Type B pancreatic cell (in vitro differentiated cells): ENCODE measurements around the gene SLK. TPM values are rescaled to one million over a fixed set of nuclear protein-coding genes. Genes with fewer than 3 reads are reported as not detected.

Experiments
- DNase-seq: peaks from one replicate; pipeline ENCODE4 v3.0.0; 2021; ENCODE audit warnings: mixed read lengths; ENCODE audit not compliant: unreplicated experiment; ENCODE audit errors: extremely low spot score
- H3K27ac Mint-ChIP-seq: 2 replicates; pipeline ENCODE4 v1.8.0; 2021; ENCODE audit warnings: mild to moderate bottlenecking, mixed read lengths
- H3K27me3 Mint-ChIP-seq: 2 replicates; pipeline ENCODE4 v1.8.0; 2021; ENCODE audit warnings: mixed read lengths
- H3K36me3 Mint-ChIP-seq: 2 replicates; pipeline ENCODE4 v1.8.0; 2021; ENCODE audit warnings: mixed read lengths
- H3K4me1 Mint-ChIP-seq: one replicate; pipeline ENCODE4 v1.8.0; 2021; ENCODE audit warnings: mixed read lengths; ENCODE audit not compliant: unreplicated experiment
- H3K4me3 Mint-ChIP-seq: 2 replicates; pipeline ENCODE4 v1.8.0; 2021; ENCODE audit warnings: mild to moderate bottlenecking, mixed read lengths
- H3K9me3 Mint-ChIP-seq: 2 replicates; pipeline ENCODE4 v1.8.0; 2021; ENCODE audit warnings: mixed read lengths
- total RNA-seq: library from RNA; stranded (reverse); gene quantifications from 2 replicates; pipeline ENCODE4 v1.2.1, GENCODE V29; 2021; ENCODE audit warnings: low replicate concordance
- TF ChIP-seq, protein P1 (sequence below): fragments of 200-600 bp; sonication (generic); conservative IDR thresholded peaks from 2 replicates; pipeline ENCODE4 v1.5.0; 2021; ENCODE audit warnings: antibody characterized with exemption, mild to moderate bottlenecking

Gene SLK
- total RNA-seq, 1 donor from 2014 or later = 61.6 TPM

DNA sequence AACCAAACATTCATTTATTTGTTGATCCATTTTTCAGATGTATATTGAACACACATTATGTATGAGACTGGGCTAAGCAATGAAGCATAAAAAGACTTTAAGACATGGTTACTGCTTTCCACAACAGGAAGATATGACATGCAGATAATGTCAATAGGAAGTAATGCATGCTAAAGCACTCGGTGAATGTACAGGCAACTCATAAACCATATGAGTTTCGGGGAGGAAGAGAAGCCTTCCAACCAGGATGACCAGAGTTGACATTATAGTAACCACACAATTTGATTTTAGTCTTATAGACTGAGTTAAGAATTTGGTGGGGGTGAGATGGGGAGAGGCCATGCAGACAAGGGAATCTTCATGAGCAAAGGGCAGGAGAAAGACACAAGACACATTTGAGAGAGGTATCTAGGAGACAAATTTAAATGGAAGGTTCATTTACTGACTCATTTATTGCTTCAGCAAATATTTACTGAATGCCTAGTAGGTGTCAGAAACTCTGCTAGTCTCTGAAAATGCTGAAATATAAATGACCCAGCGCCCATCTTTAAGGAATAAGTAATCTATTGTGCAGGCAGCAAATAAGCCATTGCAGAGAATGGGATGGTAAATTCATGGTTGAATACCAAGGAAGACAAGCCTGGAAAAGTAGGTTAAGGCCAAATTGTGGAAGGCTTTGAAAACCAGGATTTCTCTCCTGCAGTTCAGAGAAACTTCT is 19.0 kb upstream of the SLK start:
- peaks cover 3% of the 10 kb centered on the region for H3K27me3 Mint-ChIP-seq
- no peaks in the 10 kb centered on the region for H3K36me3 Mint-ChIP-seq
- no peak overlapping the region for H3K27ac Mint-ChIP-seq
- TF ChIP-seq, protein P1, sequence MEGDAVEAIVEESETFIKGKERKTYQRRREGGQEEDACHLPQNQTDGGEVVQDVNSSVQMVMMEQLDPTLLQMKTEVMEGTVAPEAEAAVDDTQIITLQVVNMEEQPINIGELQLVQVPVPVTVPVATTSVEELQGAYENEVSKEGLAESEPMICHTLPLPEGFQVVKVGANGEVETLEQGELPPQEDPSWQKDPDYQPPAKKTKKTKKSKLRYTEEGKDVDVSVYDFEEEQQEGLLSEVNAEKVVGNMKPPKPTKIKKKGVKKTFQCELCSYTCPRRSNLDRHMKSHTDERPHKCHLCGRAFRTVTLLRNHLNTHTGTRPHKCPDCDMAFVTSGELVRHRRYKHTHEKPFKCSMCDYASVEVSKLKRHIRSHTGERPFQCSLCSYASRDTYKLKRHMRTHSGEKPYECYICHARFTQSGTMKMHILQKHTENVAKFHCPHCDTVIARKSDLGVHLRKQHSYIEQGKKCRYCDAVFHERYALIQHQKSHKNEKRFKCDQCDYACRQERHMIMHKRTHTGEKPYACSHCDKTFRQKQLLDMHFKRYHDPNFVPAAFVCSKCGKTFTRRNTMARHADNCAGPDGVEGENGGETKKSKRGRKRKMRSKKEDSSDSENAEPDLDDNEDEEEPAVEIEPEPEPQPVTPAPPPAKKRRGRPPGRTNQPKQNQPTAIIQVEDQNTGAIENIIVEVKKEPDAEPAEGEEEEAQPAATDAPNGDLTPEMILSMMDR = no peak
- peaks cover 11% of the 10 kb centered on the region for H3K4me1 Mint-ChIP-seq
- H3K9me3 Mint-ChIP-seq = peaks cover 7% of the 10 kb centered on the region
- H3K4me3 Mint-ChIP-seq = no peak overlapping the region
- no peak for DNase-seq

DNA sequence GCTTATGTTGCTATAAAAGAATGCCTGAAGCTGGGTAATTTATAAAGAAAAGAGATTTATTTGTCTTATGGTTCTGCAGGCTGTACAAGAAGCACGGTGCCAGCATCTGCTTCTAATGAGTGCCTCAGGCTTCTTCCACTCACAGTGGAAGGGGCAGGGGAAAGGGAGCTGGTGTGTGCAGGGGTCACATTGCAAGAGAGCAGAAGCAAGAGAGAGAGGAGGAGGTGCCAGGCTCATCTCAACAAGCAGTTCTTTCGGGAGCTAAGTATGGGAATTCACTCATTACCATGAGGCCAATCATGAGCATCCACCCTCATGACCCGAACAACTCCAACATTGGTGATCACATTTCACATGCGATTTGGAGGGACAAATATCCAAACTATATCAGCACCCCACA is 17.2 kb upstream of the SLK start:
- peaks cover 3% of the 10 kb centered on the region for H3K36me3 Mint-ChIP-seq
- TF ChIP-seq, protein P1 = no peak
- peaks cover 13% of the 10 kb centered on the region for H3K9me3 Mint-ChIP-seq
- H3K27ac Mint-ChIP-seq = no peak overlapping the region
- H3K4me1 Mint-ChIP-seq = peaks cover 11% of the 10 kb centered on the region
- peaks cover 3% of the 10 kb centered on the region for H3K27me3 Mint-ChIP-seq
- DNase-seq = no peak
- H3K4me3 Mint-ChIP-seq = no peak overlapping the region

DNA sequence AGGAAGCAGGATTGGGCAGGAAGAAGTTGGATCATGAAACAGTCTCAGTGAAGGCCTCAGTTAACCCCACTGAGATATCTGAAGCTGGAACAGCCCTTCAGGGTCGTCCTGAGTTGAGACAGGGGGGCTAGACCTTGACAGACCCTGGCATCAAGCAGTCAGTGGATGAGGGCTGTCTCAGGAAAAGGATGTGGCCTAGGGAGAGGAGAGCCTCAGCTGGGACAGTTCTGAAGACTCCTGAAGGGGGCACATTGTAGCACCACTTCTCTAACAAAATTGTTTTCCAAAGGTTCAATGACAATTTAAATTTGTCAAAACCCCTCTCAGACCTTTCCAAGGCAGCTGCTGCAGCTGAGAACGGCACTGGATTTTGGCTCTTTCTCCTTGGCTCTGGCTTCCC is 15.8 kb upstream of the SLK start:
- no peak for DNase-seq
- no peak overlapping the region for H3K27ac Mint-ChIP-seq

DNA sequence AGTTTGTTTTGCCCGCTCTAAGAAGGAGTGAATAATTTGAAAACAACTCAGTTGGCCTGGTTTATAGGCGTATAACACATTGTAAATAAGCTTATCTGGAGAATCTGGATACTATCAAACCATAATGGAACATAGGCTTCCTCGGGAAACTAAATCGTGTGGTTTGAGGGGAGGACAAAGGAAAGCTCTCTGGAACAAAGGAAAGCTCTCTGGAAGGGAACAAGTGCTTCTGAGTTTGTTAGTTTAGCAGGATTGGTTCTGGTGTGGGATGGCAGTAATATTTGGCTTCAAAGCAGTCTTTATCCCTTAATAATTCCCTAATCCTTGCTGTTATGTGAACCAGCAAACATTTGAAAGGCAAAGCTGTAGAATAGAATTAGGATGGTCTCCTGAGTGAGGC is 15.0 kb upstream of the SLK start:
- Mint-ChIP-seq H3K4me1 (peaks cover 11% of the 10 kb centered on the region), H3K36me3 (peaks cover 3% of the 10 kb centered on the region), H3K27me3 (peaks cover 3% of the 10 kb centered on the region), H3K4me3 (no peak overlapping the region), H3K27ac (no peak overlapping the region), H3K9me3 (peaks cover 13% of the 10 kb centered on the region)
- DNase-seq = no peak
- TF ChIP-seq, protein P1 = no peak

More for the DNA sequence above, 15.8 kb upstream of the SLK start:
- TF ChIP-seq, protein P1 = no peak
- Mint-ChIP-seq H3K36me3 (peaks cover 3% of the 10 kb centered on the region), H3K9me3 (peaks cover 13% of the 10 kb centered on the region), H3K4me3 (no peak overlapping the region), H3K27me3 (peaks cover 3% of the 10 kb centered on the region), H3K4me1 (peaks cover 11% of the 10 kb centered on the region)

DNA sequence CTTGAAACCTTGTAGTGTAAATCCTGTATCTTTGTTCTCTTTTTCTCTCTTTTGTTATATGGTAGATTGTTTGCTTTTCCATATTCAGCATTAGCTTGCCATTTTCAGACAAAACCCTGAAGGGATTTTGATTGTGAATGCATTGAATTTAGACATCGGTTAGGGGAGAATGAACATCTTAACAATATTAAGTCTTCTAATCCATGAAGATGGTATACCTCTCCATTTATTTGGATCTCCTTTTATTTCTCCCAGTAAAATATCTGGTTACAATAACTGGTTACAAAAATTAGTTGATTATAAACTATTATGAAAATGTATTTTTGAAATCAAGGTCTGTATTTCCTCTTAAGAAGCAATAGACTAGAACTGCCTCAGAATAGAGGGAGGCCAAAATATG is 12.4 kb upstream of the SLK start:
- no peak overlapping the region for H3K27ac Mint-ChIP-seq

More for the DNA sequence above, 12.4 kb upstream of the SLK start:
- peaks cover 3% of the 10 kb centered on the region for H3K36me3 Mint-ChIP-seq
- H3K9me3 Mint-ChIP-seq = peaks cover 9% of the 10 kb centered on the region
- peaks cover 3% of the 10 kb centered on the region for H3K4me1 Mint-ChIP-seq
- DNase-seq = no peak
- TF ChIP-seq, protein P1 = no peak
- peaks cover 3% of the 10 kb centered on the region for H3K27me3 Mint-ChIP-seq
- no peak overlapping the region for H3K4me3 Mint-ChIP-seq
